Measurements from ENCODE around the gene RNASEL.

The RNASEL gene

GRCh38 chr1:182631954-182632353 is 42.9 kb upstream of the RNASEL start:
- Histone ChIP-seq H3K4me1 (ENCODE audit: control insufficient read depth, low read length) (peaks cover 80% of the 10 kb centered on the region), H3K27ac (ENCODE audit: low read depth, low read length) (peak overlapping the region; percentile 39), H3K9me3 (ENCODE audit: control insufficient read depth, insufficient read depth, low read length) (no peaks in the 10 kb centered on the region), H3K27me3 (ENCODE audit: control insufficient read depth, low read length) (no peaks in the 10 kb centered on the region), H3K4me2 (ENCODE audit: low read length) (peak overlapping the region; percentile 58), H3K79me2 (ENCODE audit: control insufficient read depth, low read length) (no peaks in the 10 kb centered on the region), H3K4me3 (ENCODE audit: low read length) (no peak overlapping the region), H3F3A (ENCODE audit: control insufficient read depth, insufficient read depth) (peaks cover 5% of the 10 kb centered on the region; the same call in 1 of the 2 replicates), H4K20me1 (ENCODE audit: control insufficient read depth, insufficient read depth, low read depth, low read length) (no peaks in the 10 kb centered on the region), H3K36me3 (ENCODE audit: control insufficient read depth, low read length) (no peaks in the 10 kb centered on the region), H3K9me2 (replicated peaks; ENCODE audit: control insufficient read depth, low read length) (no peaks in the 10 kb centered on the region)
- TF ChIP-seq CTCF (IDR thresholded peaks at IDR 0.05; ENCODE audit: low read depth, low read length, poor library complexity, severe bottlenecking), result no peak
- TF ChIP-seq EZH2phosphoT487 (IDR thresholded peaks at IDR 0.05; ENCODE audit: borderline replicate concordance, low read length), result no peak

GRCh38 chr1:182631053-182631677 is 42.1 kb upstream of the RNASEL start:
- Histone ChIP-seq H3K79me2 (ENCODE audit: control insufficient read depth, low read length) (no peaks in the 10 kb centered on the region), H3K27ac (ENCODE audit: low read depth, low read length) (peak overlapping the region; percentile 13; the same call in 1 of the 2 replicates), H3K4me2 (ENCODE audit: low read length) (no peak overlapping the region), H3K4me3 (ENCODE audit: low read length) (no peak overlapping the region), H3K9me3 (ENCODE audit: control insufficient read depth, insufficient read depth, low read length) (no peaks in the 10 kb centered on the region), H4K20me1 (ENCODE audit: control insufficient read depth, insufficient read depth, low read depth, low read length) (no peaks in the 10 kb centered on the region), H3K36me3 (ENCODE audit: control insufficient read depth, low read length) (no peaks in the 10 kb centered on the region), H3K4me1 (ENCODE audit: control insufficient read depth, low read length) (peaks cover 87% of the 10 kb centered on the region), H3K27me3 (ENCODE audit: control insufficient read depth, low read length) (no peaks in the 10 kb centered on the region), H3K9me2 (replicated peaks; ENCODE audit: control insufficient read depth, low read length) (no peaks in the 10 kb centered on the region), H3F3A (ENCODE audit: control insufficient read depth, insufficient read depth) (peaks cover 5% of the 10 kb centered on the region; the same call in 1 of the 2 replicates)
- no peak for TF ChIP-seq CTCF (IDR thresholded peaks at IDR 0.05; ENCODE audit: low read depth, low read length, poor library complexity, severe bottlenecking)
- no peak for TF ChIP-seq EZH2phosphoT487 (IDR thresholded peaks at IDR 0.05; ENCODE audit: borderline replicate concordance, low read length)

- Histone ChIP-seq H3K9me3 (ENCODE audit: control insufficient read depth, insufficient read depth, low read length) (no peaks in the 10 kb centered on the region), H3K9me2 (replicated peaks; ENCODE audit: control insufficient read depth, low read length) (no peaks in the 10 kb centered on the region), H3K4me1 (ENCODE audit: control insufficient read depth, low read length) (peaks cover 88% of the 10 kb centered on the region), H3K4me2 (ENCODE audit: low read length) (peak overlapping the region; percentile 57), H3K36me3 (ENCODE audit: control insufficient read depth, low read length) (no peaks in the 10 kb centered on the region), H3K4me3 (ENCODE audit: low read length) (peak overlapping the region; percentile 43; the same call in 1 of the 2 replicates), H3K27ac (ENCODE audit: low read depth, low read length) (peak overlapping the region; percentile 31), H3F3A (ENCODE audit: control insufficient read depth, insufficient read depth) (peaks cover 5% of the 10 kb centered on the region; the same call in 1 of the 2 replicates), H4K20me1 (ENCODE audit: control insufficient read depth, insufficient read depth, low read depth, low read length) (no peaks in the 10 kb centered on the region), H3K79me2 (ENCODE audit: control insufficient read depth, low read length) (no peaks in the 10 kb centered on the region), H3K27me3 (ENCODE audit: control insufficient read depth, low read length) (no peaks in the 10 kb centered on the region)
- TF ChIP-seq CTCF (IDR thresholded peaks at IDR 0.05; ENCODE audit: low read depth, low read length, poor library complexity, severe bottlenecking) (no peak), EZH2phosphoT487 (IDR thresholded peaks at IDR 0.05; ENCODE audit: borderline replicate concordance, low read length) (no peak)
Observed at GRCh38 chr1:182630586-182630985, 41.5 kb upstream of the RNASEL start.

All from DOHH2 (cell line).